Erythroblast (primary cell): Measurements from ENCODE around the gene TENM4.

Experiments used
- DNase-seq, 2 experiments: peaks; one replicate each; lab custom pipeline; 2025; lab: John Stamatoyannopoulos, UW
- GATA1 ChIP-seq: IDR thresholded peaks from 2 replicates; pipeline ENCODE4 v1.6.1; 2011; ENCODE audit warnings: low read depth, mild to moderate bottlenecking, control low read depth, low read length, moderate library complexity
- POLR2A ChIP-seq: IDR thresholded peaks from 2 replicates; pipeline ENCODE4 v1.6.1; 2011; ENCODE audit warnings: mild to moderate bottlenecking, low read length

Gene TENM4

DNA sequence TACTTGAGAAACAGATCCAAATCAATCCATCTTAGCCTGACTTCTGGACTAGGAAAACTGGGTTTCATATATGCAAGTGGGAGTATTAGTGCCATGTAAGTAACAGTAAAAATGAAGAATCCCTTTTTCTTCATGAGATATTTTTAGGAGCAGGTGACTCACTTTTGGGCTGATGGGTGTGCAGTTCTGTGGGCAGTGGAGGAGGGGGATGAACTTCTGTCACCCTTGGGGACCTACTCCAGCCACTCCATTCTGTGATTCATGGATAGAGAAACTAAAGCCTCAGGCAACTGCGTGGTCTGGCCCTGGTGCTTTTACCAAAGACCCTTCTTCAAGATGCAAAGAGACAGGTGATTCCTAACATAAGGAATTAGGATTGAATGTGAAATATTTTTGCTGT is 657.5 kb downstream of the TENM4 start:
- DNase-seq, result no peak
- no peak for TF ChIP-seq GATA1
- TF ChIP-seq POLR2A, result no peak

GRCh38 chr11:78782725-78783124 is 658.1 kb downstream of the TENM4 start:
- DNase-seq, result no peak
- no peak for TF ChIP-seq GATA1
- TF ChIP-seq POLR2A, result no peak

GRCh38 chr11:78780889-78781288 is 659.9 kb downstream of the TENM4 start:
- no peak for DNase-seq
- TF ChIP-seq GATA1 (no peak), POLR2A (no peak)

GRCh38 chr11:78773492-78773891 is 667.3 kb downstream of the TENM4 start:
- no peak for DNase-seq
- TF ChIP-seq GATA1 (no peak), POLR2A (no peak)

DNA sequence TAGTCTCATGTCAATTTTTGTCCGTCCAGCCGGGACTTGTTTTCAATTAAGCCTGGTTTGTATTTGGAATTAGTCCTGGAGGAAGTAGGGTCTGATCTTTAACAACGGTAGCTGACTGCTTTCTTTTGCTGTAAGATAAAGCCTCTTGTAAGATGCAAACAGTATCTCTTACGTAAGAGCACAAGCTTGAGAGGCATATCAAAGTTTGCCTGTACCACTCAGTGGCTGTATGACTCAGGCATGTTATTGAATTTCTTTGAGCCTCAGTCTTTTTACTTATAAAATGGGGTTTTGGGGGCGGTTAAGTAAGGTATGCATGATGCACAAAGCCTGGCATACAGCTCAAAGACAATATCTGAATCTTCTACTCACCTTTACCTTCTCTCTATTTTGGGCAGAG is 667.8 kb downstream of the TENM4 start:
- no peak for TF ChIP-seq GATA1
- TF ChIP-seq POLR2A, result no peak
- DNase-seq, result no peak

GRCh38 chr11:78772186-78772585 is 668.6 kb downstream of the TENM4 start:
- no peak for DNase-seq
- TF ChIP-seq POLR2A (no peak), GATA1 (no peak)

DNA sequence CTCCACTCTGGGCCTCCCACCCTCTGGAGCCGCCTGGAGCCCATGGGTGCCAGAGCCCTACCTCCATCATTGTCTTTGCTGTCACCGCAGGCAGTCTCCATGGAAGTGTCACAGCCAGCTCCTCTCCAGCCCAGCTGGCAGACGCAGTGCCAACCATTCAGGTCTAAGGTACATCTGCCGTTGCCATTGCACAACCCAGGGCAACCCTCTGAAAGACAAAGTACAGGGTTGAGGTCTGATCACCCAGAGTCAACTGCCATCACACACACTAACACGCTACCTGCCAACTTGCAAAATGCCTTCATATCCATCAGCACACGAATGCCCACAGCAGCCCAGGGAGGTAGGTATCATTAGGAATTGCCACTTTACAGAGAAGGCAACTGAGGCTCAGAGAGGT is 669.9 kb downstream of the TENM4 start:
- no peak for DNase-seq
- TF ChIP-seq GATA1 (no peak), POLR2A (no peak)

GRCh38 chr11:78768971-78769370 is 671.9 kb downstream of the TENM4 start:
- no peak for DNase-seq
- no peak for TF ChIP-seq POLR2A
- no peak for TF ChIP-seq GATA1

DNA sequence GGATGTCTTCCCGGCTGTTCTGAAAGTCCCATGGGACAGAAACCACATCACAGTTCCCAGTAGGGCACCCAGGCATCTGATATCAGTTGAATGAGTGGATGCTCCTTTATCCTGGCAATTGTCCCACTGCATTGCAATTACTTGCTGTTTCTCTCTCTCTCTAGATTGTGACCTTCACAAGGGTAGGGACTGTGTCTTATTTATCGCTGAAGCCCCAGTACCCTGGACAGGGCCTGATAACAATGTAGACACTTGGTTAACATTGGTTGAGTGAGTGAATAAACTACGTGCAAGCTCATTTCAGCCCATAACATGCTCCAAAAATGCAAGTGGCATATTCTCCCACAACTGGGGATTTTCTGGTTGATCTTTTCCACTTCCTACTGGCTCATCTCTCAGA is 672.5 kb downstream of the TENM4 start:
- TF ChIP-seq GATA1, result no peak
- TF ChIP-seq POLR2A, result no peak
- DNase-seq, result no peak

DNA sequence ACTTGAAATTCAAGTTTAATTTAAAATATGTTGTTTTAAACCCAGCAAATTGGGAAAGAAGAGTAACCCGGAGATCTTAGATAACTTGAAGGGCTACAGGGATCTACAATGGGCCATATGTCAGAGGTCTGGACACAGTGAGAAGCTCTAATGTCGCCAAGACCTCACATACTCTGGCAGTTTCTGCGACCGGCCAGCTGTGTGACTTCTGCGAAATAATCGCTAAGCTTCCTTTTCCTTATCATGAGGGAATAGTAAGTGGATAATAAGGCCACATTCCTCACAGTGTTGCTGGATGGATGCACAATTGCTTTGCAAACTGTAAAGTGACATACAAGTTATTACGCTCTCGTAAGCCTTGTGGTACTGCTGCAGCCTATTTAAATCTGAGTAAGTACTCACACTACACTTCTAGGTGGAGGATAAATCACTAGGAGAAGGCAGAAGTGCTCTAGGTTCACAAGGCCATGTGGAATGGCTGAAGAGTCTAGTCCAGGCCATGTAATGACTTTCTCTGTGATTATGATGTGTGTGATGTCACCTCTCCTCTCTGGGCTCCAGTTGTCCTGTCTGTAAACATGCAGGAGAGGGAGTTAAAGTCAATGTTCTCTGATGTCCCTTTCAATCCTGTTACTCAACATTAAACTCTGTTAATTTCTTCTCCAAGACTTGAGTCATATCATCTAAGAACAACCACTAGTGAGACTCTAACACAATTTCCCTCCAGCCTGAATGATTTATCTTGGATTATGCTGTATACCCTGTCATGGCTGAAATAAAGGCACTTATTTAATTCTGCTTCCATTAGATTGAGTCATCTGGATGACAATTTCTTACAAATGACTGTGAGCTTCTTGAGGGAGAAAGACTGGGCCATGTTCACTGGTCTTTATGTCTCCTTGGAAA is 673.5 kb downstream of the TENM4 start:
- no peak for DNase-seq
- TF ChIP-seq POLR2A (no peak), GATA1 (no peak)

DNA sequence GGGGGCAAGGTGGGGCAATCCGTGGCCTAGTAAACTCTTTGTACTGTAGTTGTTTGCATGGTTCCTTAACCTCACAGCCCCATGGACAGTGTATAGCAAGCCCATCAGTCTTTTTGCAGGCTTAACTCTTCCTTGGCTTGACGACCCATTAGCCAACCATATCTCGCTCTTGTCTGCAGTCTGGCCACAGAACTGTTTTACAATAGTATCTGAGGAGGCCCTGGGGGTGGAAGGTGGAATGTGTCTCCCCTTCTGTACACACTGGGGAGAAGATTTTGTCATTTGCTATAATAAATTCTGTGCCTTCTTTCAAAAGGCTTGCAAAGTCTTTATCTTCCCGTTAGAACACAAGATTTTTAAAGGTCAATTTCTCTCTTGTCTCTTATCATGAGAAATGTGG is 675.9 kb downstream of the TENM4 start:
- no peak for TF ChIP-seq POLR2A
- TF ChIP-seq GATA1, result no peak
- no peak for DNase-seq

GRCh38 chr11:78763664-78764063 is 677.2 kb downstream of the TENM4 start:
- no peak for TF ChIP-seq POLR2A
- TF ChIP-seq GATA1, result no peak
- DNase-seq, result no peak

DNA sequence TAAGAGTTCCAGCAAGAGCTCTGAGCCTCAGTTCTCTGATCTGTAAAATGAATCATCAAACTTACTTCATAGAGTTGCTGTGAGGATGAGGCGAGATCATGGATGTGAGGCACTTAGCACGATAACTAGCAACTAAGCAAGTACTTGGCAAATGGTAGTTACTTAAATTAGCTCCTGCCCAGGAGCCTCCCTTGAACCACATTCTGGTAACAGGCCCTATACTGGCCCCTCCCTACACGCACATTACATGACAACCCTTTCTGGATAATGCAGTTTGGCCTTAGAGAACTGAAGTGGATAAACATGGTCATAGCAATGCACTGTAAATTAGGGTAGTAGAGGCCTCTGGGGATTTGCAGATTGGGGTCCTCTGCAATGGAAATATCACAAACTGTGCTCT is 678.7 kb downstream of the TENM4 start:
- DNase-seq, result no peak
- no peak for TF ChIP-seq GATA1
- TF ChIP-seq POLR2A, result no peak

DNA sequence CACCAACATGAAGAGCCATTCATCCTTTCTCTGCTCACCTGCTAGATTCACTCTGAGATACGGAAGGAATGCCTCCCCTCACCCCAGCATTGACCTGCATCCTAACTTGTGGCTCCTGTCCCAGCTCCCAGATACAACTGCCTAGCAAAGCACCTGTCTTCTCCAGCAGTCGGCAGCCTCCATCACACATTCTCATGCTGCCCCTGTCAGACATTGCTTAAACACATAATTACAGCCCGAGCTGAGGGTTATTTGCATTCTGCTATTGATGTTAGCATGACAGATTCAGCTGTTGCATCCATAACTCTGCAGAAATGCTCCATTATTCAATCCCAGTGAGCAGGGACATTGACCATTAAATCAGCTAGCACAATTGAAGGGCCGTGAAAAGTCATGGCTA is 681.8 kb downstream of the TENM4 start:
- no peak for DNase-seq
- TF ChIP-seq GATA1 (no peak), POLR2A (no peak)

DNA sequence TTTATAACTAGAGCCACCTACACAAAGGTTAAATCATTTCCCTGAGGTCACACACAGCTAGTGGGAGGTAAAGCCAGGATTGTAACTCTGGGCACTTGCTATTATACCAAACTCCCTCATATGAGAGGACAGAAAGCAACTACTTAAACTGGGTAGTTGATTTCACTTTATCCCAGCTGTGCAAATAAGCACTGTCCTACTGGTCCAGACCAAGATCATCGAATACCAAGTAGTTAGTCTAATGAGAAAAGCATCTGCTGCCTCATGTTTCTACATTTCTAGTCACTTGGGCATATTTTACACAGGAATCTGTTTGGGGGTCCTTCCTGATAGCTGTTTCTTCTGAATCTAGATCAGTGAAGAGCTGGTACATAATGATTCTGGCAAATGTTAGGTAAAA is 687.5 kb downstream of the TENM4 start:
- TF ChIP-seq POLR2A (no peak), GATA1 (no peak)
- DNase-seq, result no peak

DNA sequence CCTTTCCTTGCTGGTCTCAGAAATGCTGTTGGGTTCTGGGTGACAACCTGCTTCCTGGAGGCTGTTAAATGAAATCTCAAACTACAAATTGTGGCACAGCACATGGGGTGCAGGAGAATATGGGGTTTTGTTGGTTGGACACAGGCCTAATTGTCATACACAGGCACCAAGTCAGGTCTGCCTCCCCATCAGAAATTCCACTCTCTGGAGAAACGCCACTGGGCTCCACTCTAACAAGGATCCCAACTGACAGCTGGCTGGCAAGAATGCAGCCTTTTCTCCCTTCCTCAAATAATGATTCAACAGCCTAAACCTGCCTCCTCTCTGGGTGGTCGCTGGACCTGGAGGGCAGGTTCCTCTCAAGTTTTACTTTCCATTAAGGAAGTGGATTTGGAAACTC is 688.3 kb downstream of the TENM4 start:
- no peak for DNase-seq
- TF ChIP-seq GATA1 (no peak), POLR2A (no peak)
